Type B pancreatic cell (in vitro differentiated cells): ENCODE results near the gene REN. TPM values are rescaled to one million over a fixed set of nuclear protein-coding genes. Genes with fewer than 3 reads are reported as not detected.

ENCODE experiments used
- DNase-seq: peaks from one replicate; pipeline ENCODE4 v3.0.0; 2021; ENCODE audit warnings: mixed read lengths; ENCODE audit not compliant: unreplicated experiment; ENCODE audit errors: extremely low spot score
- H3K27ac Mint-ChIP-seq: 2 replicates; pipeline ENCODE4 v1.8.0; 2021; ENCODE audit warnings: mild to moderate bottlenecking, mixed read lengths
- H3K27me3 Mint-ChIP-seq: 2 replicates; pipeline ENCODE4 v1.8.0; 2021; ENCODE audit warnings: mixed read lengths
- H3K36me3 Mint-ChIP-seq: 2 replicates; pipeline ENCODE4 v1.8.0; 2021; ENCODE audit warnings: mixed read lengths
- H3K4me1 Mint-ChIP-seq: one replicate; pipeline ENCODE4 v1.8.0; 2021; ENCODE audit warnings: mixed read lengths; ENCODE audit not compliant: unreplicated experiment
- H3K4me3 Mint-ChIP-seq: 2 replicates; pipeline ENCODE4 v1.8.0; 2021; ENCODE audit warnings: mild to moderate bottlenecking, mixed read lengths
- H3K9me3 Mint-ChIP-seq: 2 replicates; pipeline ENCODE4 v1.8.0; 2021; ENCODE audit warnings: mixed read lengths
- long read RNA-seq: library from polyadenylated mRNA; unstranded; transcript quantifications from one replicate; pipeline ENCODE4 v2.0.0, GENCODE V29; 2020
- total RNA-seq: library from RNA; stranded (reverse); gene quantifications from 2 replicates; pipeline ENCODE4 v1.2.1, GENCODE V29; 2021; ENCODE audit warnings: low replicate concordance
- TF ChIP-seq, protein P1 (sequence below): fragments of 200-600 bp; sonication (generic); conservative IDR thresholded peaks from 2 replicates; pipeline ENCODE4 v1.5.0; 2021; ENCODE audit warnings: antibody characterized with exemption, mild to moderate bottlenecking

The REN gene
- 0.69 and 1.2 TPM in 2 replicates for total RNA-seq
- long read RNA-seq, partial matches to known transcripts, result 0 of 4 reads
- long read RNA-seq, other reads (novel, unspliced or antisense), result 4 of 4 reads

DNA sequence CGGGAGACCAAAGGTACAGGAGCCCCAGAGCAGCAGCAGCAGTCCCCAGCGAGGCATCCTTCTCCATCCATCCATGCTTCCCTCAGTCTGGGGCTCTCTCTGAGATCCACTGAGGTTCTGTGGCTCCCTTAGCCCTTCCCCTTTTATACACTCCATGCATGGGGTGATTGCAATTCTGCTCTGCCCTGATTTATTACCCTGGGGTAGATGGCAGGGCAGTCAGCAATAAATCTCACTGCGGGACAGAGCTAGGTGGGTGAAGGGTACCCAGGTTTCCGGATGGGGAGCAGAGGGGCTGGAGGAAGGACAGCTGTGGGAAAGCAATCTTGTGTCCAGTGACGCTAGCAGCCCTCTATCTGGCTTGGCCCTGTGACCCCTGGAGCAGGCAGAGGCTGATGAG lies at the start of gene REN:
TSS of gene REN (minus strand) at position 119 of the 400 bp plus-strand sequence. CDS start at position 75, 44 bp downstream.
- TF ChIP-seq, protein P1, sequence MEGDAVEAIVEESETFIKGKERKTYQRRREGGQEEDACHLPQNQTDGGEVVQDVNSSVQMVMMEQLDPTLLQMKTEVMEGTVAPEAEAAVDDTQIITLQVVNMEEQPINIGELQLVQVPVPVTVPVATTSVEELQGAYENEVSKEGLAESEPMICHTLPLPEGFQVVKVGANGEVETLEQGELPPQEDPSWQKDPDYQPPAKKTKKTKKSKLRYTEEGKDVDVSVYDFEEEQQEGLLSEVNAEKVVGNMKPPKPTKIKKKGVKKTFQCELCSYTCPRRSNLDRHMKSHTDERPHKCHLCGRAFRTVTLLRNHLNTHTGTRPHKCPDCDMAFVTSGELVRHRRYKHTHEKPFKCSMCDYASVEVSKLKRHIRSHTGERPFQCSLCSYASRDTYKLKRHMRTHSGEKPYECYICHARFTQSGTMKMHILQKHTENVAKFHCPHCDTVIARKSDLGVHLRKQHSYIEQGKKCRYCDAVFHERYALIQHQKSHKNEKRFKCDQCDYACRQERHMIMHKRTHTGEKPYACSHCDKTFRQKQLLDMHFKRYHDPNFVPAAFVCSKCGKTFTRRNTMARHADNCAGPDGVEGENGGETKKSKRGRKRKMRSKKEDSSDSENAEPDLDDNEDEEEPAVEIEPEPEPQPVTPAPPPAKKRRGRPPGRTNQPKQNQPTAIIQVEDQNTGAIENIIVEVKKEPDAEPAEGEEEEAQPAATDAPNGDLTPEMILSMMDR, result no peak
- H3K4me3 Mint-ChIP-seq, result no peak within 1 kb of the TSS
- H3K27ac Mint-ChIP-seq, result no peak within 1 kb of the TSS
- peaks cover 5% of the 10 kb centered on the region for H3K4me1 Mint-ChIP-seq
- DNase-seq, result no peak
- no peaks in the 10 kb centered on the region for H3K36me3 Mint-ChIP-seq
- peaks cover 3% of the 10 kb centered on the region for H3K27me3 Mint-ChIP-seq
- H3K9me3 Mint-ChIP-seq, result no peaks in the 10 kb centered on the region

DNA sequence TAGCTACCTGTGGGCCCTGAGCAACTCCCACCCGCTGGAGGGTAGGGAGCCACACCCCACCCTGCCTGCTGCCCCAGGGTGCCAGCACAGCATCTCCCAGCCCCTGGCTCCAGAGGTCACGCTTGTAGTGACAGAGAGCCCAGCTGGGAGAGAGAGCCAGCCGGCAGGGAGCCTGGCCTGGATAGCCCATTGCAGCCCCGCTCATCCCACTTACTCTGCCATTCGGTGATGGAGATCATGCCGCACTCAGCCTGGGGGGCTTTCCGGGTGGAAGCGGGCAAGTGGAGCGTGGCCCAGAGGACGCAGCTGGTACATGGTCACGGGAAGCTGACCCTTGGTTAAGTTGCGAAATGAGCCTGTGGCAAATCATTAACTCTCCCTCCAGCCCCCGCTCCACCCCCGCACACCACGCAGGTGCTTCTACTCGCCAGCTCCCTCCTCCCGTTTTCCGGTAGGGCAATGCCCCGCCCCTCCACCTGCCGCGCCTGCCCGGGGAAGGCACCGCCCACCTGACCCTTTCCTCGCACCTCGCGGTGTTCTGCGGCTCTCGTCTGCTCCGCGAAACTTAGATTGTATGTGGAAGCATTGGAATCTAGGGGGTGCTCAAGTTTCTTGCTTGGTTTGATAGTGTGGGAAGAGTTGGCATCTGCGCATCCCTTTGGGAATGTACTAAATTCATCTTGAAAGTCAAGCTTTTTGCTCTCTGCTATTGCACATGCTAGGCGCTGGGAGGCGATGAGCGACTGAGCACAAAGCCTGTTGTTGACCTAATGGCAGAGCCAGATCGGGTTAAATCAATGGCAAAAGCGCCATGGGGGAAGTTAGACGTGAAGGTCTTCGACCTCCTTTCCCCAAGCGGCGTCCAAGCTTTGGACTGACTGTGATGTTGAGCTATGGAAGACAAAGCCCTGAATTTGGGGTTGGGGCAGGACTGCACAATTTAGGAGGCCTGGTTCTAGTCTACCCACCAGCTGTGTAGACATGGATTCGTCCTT lies 47.8 kb upstream of the REN start, which contains the start of gene GOLT1A:
TSS of gene GOLT1A (minus strand) at position 321 of the 995 bp plus-strand sequence. CDS start at position 239, 82 bp downstream.
- no peaks in the 10 kb centered on the region for H3K36me3 Mint-ChIP-seq
- no peak for DNase-seq
- H3K9me3 Mint-ChIP-seq, result no peaks in the 10 kb centered on the region
- H3K27ac Mint-ChIP-seq, result peak within 1 kb of the TSS; percentile 44
- peaks cover 5% of the 10 kb centered on the region for H3K4me1 Mint-ChIP-seq
- TF ChIP-seq, protein P1, result peak; percentile 83
- peaks cover 3% of the 10 kb centered on the region for H3K27me3 Mint-ChIP-seq
- peak within 1 kb of the TSS; percentile 78 for H3K4me3 Mint-ChIP-seq

- Mint-ChIP-seq H3K27ac (no peak overlapping the region), H3K36me3 (no peaks in the 10 kb centered on the region), H3K4me3 (no peak overlapping the region), H3K9me3 (no peaks in the 10 kb centered on the region), H3K27me3 (peaks cover 7% of the 10 kb centered on the region), H3K4me1 (peaks cover 5% of the 10 kb centered on the region)
- TF ChIP-seq, protein P1, result no peak
- DNase-seq, result no peak
Observed at GRCh38 chr1:204212715-204213114, 46.6 kb upstream of the REN start.

GRCh38 chr1:204211046-204211445 lies 44.9 kb upstream of the REN start:
- TF ChIP-seq, protein P1, result no peak
- no peaks in the 10 kb centered on the region for H3K36me3 Mint-ChIP-seq
- H3K4me3 Mint-ChIP-seq, result no peak overlapping the region
- no peak for DNase-seq
- no peak overlapping the region for H3K27ac Mint-ChIP-seq
- H3K9me3 Mint-ChIP-seq, result no peaks in the 10 kb centered on the region
- peaks cover 16% of the 10 kb centered on the region for H3K27me3 Mint-ChIP-seq
- peaks cover 5% of the 10 kb centered on the region for H3K4me1 Mint-ChIP-seq

DNA sequence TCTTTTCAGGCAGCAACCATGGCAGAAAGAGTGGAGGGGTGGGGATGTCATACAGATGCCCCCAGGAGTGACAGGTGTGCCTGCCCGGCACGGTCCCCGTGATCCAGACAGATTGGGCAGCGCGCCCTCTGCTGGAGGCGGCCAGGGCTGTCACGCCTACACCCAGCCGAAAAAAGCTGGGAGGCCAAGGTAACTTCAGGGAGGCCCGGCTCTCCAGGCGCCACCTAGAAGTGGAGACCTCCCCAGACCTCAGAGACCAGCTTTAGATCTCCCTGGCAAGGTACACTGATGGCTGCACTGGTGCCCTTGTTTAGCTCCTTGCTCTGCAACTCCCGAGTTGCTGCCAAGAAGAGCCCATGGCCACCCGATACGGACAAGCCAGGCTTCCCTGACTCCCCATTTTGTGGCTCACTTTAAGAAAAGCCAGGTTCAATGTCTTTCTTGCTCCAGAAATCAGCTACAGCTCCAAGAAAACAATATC lies 41.0 kb upstream of the REN start:
- no peak for DNase-seq
- TF ChIP-seq, protein P1, result peak; percentile 97
- no peak overlapping the region for H3K27ac Mint-ChIP-seq
- H3K9me3 Mint-ChIP-seq, result no peaks in the 10 kb centered on the region
- no peaks in the 10 kb centered on the region for H3K4me1 Mint-ChIP-seq
- H3K27me3 Mint-ChIP-seq, result peaks cover 36% of the 10 kb centered on the region
- no peaks in the 10 kb centered on the region for H3K36me3 Mint-ChIP-seq
- H3K4me3 Mint-ChIP-seq, result no peak overlapping the region
